Smooth muscle cell of the brain vasculature (primary cell): ENCODE measurements around the gene SLC2A2.

ENCODE experiments used
- DNase-seq: peaks from one replicate; pipeline ENCODE4 v3.0.0-alpha.2; 2012; ENCODE audit warnings: low read depth, low spot score

The SLC2A2 gene

GRCh38 chr3:171026597-171027293 is at the start of gene SLC2A2:
SLC2A2 (minus strand) TSS chr3:171026720; CDS start chr3:171026670, 50 bp downstream.
- DNase-seq, result no peak

DNA sequence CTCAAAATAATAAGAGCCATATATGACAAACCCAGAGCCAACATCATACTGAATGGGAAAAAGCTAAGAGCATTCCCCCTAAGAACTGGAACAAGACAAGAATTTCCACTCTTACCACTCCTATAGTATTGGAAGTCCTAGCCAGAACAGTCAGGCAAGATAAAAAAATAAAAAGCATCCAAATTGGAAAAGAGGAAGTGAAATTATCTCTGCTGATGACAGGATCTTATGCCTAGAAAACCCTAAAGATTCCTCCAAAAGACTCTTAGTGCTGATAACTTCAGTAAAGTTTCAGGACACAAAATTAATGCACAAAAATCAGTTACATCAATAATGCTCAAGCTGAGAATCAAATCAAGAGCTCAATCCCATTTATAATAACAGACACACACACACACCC is 45.9 kb upstream of the SLC2A2 start:
- DNase-seq, result no peak

DNA sequence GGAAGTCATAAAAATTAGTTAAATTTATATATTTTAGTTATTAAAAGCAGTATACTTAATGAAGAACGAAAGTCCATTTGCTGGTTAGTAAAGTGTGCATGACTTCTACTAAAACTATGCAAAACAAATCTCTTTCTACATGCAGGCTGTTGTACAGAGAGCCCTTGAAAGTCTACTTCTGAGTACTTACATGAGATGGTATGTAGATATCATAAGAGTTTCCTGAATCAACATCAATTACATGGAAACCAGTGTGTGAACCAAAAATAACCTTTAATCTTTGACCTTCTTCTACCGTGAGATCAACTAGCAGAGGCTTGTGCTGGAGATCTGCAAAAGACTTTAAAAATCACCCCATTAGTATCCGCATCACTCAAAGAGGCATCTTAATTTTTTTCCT is 42.1 kb upstream of the SLC2A2 start:
- no peak for DNase-seq

DNA sequence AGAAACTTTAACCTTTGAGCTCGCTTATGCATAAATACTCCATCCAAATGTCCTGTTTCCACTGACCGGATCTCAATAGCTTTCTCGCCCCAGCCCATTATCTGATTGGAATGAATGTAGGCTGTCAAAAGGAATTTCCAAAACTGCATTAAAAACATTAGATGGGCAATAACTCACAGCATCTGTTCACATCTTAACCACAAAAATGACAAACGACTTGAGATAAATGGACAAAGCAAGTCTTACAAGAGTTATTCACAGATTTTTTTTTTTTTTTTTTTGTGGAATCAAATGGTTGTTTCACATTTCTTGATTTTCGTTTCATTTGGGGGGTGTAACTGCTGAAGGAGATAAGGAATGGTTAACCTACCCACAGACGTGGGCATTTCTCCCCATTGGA is 39.7 kb upstream of the SLC2A2 start:
- DNase-seq, result no peak

DNA sequence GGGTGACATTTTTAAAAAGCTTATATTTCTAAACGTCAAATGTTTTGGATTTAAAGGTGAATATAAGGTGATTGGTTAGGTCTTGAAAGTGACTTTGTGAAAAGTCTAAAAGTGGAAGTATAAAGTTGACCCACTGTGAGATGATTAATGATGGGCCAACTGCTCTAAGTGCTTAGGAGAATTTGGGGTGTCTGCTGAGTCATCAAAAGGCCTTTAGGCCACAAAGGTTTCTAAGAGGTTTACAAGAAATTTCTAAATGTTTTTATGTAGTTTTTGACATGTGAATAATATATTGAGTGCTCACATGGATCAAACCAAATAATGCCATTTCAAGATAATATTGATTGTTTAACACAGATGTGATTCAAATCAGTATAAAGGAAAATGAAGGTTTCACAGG is 39.2 kb upstream of the SLC2A2 start:
- no peak for DNase-seq

DNA sequence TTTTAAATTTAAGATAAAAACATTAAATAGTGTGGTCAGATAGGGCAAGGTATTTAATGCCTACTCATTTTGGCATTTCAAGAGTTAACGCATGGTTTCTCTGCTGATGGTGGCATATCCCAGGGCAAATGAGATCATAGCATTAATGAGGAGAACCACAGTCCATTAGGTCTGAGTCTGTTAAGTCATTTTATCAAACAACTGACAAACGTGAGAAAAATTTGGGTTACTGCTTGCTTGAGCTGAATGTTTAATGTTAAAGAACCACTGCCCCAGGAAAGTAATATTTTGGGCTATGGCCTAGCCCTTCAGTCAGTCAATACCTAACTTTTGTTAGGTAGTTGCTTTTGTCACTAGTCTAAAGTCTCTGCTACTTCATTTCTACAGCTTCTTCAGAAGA is 37.9 kb upstream of the SLC2A2 start:
- no peak for DNase-seq

GRCh38 chr3:171061749-171062148 is 35.2 kb upstream of the SLC2A2 start:
- DNase-seq, result no peak

GRCh38 chr3:171059978-171060377 is 33.5 kb upstream of the SLC2A2 start:
- no peak for DNase-seq

DNA sequence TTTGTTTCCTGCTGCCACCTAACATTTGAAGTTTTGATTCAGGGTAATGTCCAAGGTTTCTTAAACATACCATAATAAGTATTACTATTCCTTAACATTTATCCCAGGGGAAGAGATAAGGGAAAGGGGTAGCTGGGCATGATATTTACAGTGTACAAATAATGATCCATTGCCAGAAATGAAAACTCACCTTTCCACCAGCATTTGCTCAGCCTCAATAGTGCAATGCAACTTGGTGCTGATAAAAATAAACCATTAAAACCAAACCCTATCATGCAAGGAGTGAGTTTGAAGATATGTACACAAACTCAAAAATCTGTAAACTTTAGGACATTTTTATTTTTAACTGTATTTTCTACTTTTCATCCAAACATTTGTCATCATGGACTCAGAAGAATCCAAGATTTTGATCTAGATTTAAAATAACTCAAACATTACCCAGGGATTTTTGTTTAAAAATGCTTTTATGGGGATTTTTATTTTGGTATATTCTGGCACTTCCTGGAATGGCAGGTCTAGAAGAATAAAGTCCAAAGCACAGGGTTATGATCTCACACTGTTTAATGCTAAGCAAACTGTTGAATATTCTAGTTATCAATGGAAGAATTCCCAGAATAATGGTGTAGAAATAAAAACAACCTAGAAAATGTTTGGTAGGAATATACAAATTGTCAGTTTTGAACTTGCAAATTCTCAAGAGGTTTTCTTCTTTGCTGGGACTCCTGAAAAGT is 32.5 kb upstream of the SLC2A2 start:
- no peak for DNase-seq

- no peak for DNase-seq
Measured at GRCh38 chr3:171058058-171058457, 31.5 kb upstream of the SLC2A2 start.

DNA sequence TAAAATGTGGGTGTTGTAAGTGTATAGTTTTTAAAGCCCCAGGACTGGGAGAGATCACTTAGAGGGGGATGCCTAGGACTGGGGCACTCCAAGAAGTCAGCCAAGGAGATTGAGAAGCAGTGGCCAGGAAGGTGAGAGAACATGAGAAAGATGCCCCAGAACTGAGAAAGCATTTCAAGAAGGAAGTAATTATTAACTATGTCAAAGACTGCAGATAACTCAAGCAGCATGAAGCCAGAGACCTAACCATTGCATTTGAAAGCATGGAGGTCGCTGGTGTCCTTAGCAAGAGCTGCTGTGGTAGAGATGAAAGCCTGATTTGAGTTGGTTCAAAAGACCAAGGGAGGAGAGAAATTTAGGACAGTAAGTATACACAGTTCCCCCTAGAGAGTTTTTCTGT is 30.6 kb upstream of the SLC2A2 start:
- DNase-seq, result no peak

DNA sequence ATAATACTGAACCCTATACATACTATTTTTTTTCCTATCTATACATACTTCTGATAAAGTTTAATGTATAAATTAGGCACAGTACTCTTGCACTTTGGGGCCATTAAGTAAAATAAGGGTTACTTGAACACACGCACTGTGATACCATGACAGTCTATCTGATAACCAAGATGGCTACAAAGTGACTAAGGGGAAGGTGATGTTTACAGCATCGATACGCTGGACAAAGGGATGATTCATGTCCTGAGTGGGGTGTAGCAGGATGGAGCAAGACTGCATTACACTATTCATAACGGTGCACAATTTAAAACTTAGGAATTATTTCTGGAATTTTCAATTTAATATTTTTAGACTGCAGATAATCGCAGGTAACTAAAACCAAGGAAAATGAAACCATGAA is 30.0 kb upstream of the SLC2A2 start:
- DNase-seq, result no peak

DNA sequence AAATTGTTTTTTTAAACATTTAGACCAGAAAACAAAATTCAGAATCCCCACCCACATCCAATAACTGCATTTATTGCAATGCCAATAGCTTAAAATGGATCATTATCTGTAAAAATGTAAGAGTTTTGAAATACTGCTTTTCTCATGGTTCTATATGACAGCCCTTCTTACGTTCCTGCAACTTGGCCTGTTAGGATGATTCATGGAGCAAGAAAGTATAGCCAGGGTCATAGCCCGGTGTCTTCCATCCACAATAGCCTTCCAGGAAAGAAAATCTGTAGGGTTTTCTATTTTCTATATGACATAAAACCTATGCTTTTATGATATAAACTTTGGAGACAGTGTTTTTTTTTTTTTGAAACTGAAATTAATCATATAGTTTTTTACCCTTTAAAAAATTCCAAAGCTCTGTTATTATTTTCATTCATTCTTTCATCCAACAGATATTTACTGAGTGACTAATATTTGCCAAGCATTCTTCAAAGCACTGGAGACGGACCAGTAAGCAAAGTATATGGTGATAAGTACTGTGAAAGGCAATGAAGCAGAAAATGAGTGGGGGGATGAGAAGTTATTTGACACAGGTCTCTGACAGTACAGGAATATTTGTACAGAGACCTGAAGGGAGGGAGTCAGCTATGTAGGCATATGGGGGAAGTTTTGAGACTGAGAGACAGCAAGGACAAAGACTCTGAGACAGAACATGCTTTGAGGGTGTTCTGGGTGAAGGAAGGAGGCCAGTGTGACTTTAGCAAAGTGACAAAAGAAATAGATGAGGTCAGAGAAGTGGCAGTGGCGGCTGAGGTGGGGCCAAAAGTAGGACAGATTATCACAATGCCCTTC is 29.0 kb upstream of the SLC2A2 start:
- no peak for DNase-seq

DNA sequence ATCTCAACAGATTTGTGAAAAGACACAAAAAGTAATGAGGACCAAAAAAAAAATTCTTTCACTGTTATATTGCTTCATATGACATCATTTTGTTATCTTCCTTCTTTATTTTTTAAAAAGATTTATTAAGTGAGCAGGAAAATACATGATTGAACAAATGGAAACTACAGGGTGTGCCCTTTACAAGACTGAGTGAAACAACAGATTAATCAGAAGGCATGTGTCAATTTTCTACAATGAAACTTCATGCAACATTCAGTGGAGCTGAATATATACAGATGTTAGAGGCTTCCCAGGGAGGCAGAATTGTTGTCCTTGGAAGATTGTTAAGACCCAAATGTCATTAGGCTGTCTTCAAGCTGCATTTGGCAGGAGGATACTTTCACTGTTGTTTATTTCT is 28.4 kb upstream of the SLC2A2 start:
- no peak for DNase-seq

GRCh38 chr3:171054231-171054630 is 27.7 kb upstream of the SLC2A2 start:
- no peak for DNase-seq

DNA sequence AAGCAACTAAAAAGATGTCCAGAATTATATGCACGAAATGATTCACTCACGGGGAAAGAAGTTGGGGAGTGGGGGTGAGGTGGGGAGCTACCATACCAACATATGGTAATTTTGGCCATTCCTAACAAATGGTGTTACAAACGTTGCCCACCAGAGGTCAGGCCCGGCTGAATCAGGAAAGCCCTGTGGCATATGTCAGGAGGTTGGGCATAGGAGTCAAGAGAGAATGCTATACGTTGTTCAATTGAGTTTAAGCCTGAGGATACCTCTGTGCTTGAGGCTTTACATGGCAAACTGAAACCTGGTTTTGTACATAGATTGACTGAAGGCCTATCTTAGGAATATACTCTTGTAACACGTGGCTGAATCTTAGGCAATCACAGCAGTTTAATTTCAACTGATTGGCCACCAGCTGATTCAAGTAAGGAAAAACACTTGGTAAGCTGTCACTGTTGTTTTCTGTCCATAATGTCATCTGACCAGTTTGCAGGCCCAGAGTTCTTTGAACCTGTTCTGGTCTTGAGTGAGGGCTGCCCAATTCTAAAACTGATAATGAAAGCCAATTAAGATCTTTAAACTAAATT is 23.4 kb upstream of the SLC2A2 start:
- no peak for DNase-seq

GRCh38 chr3:171046760-171047159 is 20.2 kb upstream of the SLC2A2 start:
- no peak for DNase-seq

GRCh38 chr3:171044835-171045793 is 18.6 kb upstream of the SLC2A2 start:
- no peak for DNase-seq

DNA sequence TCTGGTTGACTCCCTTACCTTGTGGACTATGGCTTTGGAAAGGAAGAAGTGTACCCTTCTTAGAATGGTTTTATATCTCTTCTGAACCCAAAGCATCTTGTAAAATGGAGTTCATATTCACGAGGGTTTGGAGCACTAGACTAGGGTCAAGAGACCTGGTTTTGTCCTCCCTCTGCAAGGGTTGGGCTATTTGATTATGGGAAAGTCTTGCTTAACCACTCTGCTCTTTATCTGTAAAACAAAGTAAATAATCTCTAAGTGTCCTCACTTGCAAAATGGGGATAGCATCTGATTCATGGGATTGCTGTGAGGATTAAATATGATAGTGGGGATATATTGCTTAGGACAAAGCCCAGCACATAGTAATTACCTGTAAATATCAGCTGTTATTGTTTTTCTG is 17.9 kb upstream of the SLC2A2 start:
- DNase-seq, result no peak

DNA sequence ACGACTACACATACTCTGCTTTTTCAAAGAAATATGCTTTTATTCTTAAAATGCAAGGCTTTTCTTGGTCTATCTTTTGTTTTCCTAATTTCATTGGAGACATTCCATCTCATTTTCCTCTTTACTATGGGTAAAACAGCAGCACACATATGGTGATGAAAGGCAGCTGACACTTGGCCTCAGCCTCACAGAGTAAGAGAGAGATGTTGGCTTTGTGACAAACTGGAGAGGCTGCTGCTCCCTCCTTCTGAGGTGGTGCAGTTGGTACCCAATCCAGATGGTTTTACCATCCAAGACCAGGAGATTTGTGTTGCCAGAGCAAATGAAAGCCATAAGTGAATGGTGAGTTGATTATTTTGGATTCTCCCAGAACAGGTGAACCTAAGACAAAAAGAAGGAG is 13.2 kb upstream of the SLC2A2 start:
- no peak for DNase-seq

DNA sequence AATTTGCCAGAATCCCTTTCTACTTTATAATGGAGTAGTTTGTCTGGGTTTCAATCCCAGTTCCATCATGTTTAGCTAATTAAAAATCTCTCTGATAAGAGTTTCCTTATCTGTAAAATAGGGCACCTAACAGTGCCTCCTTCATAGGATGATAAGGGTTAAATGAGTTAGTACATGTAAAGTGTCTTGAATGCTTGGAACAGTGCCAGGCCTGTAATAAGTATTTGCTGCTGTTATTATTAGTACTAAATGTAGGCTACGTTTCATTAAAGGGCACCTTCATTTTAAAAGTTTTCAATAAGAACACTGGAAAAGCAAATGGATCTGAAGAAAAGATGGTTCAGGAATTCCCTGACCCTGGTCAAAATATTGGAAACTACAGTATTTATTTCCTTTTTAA is 11.8 kb upstream of the SLC2A2 start:
- DNase-seq, result no peak
